ENCODE results near the gene MOG. TPM values are rescaled to one million over a fixed set of nuclear protein-coding genes. Genes with fewer than 3 reads are reported as not detected.

MOG gene
- total and polyA plus RNA-seq, 2 experiments from 2014 or later, result 0.55 to 2.5 TPM

DNA sequence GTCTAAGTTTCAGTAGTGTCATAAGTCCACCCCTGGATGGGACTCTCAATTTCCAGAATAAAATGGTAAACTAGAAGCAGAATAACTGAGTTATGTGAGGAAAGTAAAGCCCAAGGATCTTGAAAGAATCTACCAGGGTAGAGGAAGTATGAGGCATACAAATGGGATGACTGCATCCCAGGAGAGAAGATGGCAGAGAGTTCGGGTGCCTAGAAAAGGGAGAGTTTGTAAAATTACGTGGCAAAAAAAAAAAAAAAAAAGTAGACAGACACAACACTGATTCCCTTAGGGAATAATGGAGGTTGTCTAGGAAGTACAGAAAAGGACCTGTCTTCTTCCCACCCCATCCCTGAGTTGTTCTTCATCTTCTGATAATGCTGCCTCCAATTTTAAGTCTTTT is 27.3 kb upstream of the MOG start:
- no peaks in the 10 kb centered on the region for H3K27me3 ChIP-seq (ENCODE audit: insufficient read depth)
- ATAC-seq (no peak), DNase-seq (ENCODE audit: low spot score) (no peak)
- Mint-ChIP-seq H3K27me3 (ENCODE audit: insufficient read depth, low read depth, poor library complexity) (peaks cover 32% of the 10 kb centered on the region), H3K36me3 (ENCODE audit: low read depth) (peaks cover 20% of the 10 kb centered on the region), H3K4me1 (peaks cover 68% of the 10 kb centered on the region), H3K4me3 (peak overlapping the region; percentile 86), H3K9me3 (no peaks in the 10 kb centered on the region), H3K27ac (no peak overlapping the region)
- peak overlapping the region; percentile 91 for H3K4me2 ChIP-seq
- TF ChIP-seq EZH2phosphoT487 (IDR thresholded peaks at IDR 0.05; ENCODE audit: unreplicated experiment) (no peak), ETS1 (IDR thresholded peaks at IDR 0.05) (no peak), STAT1 (IDR thresholded peaks at IDR 0.05; ENCODE audit: unreplicated experiment) (no peak), ZNF331 (CRISPR knock-in tag; IDR thresholded peaks at IDR 0.05; ENCODE audit: low read depth) (no peak)
- TF ChIP-seq, protein P1, sequence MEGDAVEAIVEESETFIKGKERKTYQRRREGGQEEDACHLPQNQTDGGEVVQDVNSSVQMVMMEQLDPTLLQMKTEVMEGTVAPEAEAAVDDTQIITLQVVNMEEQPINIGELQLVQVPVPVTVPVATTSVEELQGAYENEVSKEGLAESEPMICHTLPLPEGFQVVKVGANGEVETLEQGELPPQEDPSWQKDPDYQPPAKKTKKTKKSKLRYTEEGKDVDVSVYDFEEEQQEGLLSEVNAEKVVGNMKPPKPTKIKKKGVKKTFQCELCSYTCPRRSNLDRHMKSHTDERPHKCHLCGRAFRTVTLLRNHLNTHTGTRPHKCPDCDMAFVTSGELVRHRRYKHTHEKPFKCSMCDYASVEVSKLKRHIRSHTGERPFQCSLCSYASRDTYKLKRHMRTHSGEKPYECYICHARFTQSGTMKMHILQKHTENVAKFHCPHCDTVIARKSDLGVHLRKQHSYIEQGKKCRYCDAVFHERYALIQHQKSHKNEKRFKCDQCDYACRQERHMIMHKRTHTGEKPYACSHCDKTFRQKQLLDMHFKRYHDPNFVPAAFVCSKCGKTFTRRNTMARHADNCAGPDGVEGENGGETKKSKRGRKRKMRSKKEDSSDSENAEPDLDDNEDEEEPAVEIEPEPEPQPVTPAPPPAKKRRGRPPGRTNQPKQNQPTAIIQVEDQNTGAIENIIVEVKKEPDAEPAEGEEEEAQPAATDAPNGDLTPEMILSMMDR (conservative IDR thresholded peaks at IDR 0.05; ENCODE audit: low read depth in 2 of 2), result no peak
- TF ChIP-seq, protein P2, sequence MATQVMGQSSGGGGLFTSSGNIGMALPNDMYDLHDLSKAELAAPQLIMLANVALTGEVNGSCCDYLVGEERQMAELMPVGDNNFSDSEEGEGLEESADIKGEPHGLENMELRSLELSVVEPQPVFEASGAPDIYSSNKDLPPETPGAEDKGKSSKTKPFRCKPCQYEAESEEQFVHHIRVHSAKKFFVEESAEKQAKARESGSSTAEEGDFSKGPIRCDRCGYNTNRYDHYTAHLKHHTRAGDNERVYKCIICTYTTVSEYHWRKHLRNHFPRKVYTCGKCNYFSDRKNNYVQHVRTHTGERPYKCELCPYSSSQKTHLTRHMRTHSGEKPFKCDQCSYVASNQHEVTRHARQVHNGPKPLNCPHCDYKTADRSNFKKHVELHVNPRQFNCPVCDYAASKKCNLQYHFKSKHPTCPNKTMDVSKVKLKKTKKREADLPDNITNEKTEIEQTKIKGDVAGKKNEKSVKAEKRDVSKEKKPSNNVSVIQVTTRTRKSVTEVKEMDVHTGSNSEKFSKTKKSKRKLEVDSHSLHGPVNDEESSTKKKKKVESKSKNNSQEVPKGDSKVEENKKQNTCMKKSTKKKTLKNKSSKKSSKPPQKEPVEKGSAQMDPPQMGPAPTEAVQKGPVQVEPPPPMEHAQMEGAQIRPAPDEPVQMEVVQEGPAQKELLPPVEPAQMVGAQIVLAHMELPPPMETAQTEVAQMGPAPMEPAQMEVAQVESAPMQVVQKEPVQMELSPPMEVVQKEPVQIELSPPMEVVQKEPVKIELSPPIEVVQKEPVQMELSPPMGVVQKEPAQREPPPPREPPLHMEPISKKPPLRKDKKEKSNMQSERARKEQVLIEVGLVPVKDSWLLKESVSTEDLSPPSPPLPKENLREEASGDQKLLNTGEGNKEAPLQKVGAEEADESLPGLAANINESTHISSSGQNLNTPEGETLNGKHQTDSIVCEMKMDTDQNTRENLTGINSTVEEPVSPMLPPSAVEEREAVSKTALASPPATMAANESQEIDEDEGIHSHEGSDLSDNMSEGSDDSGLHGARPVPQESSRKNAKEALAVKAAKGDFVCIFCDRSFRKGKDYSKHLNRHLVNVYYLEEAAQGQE (IDR thresholded peaks at IDR 0.05; ENCODE audit: unreplicated experiment), result no peak
- H3K4me3 ChIP-seq, result peak overlapping the region; percentile 93
- H3K4me1 ChIP-seq (ENCODE audit: insufficient read depth), result peaks cover 57% of the 10 kb centered on the region
- peaks cover 69% of the 10 kb centered on the region for H3K79me2 ChIP-seq (replicated peaks; ENCODE audit: insufficient read depth)
- H3K36me3 ChIP-seq (ENCODE audit: insufficient read depth), result no peaks in the 10 kb centered on the region
- peaks cover 27% of the 10 kb centered on the region for H3F3A ChIP-seq (replicated peaks; ENCODE audit: low read depth)
- no peak overlapping the region for H2AFZ ChIP-seq
- H3K9me2 ChIP-seq (ENCODE audit: insufficient read depth), result no peaks in the 10 kb centered on the region
- H4K20me1 ChIP-seq (replicated peaks; ENCODE audit: insufficient read depth), result peaks cover 24% of the 10 kb centered on the region
- H3K27ac ChIP-seq (ENCODE audit: low read depth), result peak overlapping the region; percentile 78; the same call in 1 of the 2 replicates

- Histone ChIP-seq H3K4me1 (ENCODE audit: insufficient read depth) (peaks cover 56% of the 10 kb centered on the region), H3K36me3 (ENCODE audit: insufficient read depth) (no peaks in the 10 kb centered on the region), H3K9me2 (ENCODE audit: insufficient read depth) (no peaks in the 10 kb centered on the region), H3K79me2 (replicated peaks; ENCODE audit: insufficient read depth) (peaks cover 64% of the 10 kb centered on the region), H2AFZ (no peak overlapping the region), H3K27me3 (ENCODE audit: insufficient read depth) (no peaks in the 10 kb centered on the region), H3K27ac (ENCODE audit: low read depth) (no peak overlapping the region), H3K4me3 (peak overlapping the region; percentile 93), H4K20me1 (replicated peaks; ENCODE audit: insufficient read depth) (peaks cover 24% of the 10 kb centered on the region), H3K4me2 (peak overlapping the region; percentile 91), H3F3A (replicated peaks; ENCODE audit: low read depth) (peaks cover 27% of the 10 kb centered on the region)
- Mint-ChIP-seq H3K27me3 (ENCODE audit: insufficient read depth, low read depth, poor library complexity) (peaks cover 26% of the 10 kb centered on the region), H3K36me3 (ENCODE audit: low read depth) (peaks cover 19% of the 10 kb centered on the region), H3K4me3 (peak overlapping the region; percentile 86), H3K4me1 (peaks cover 63% of the 10 kb centered on the region), H3K27ac (no peak overlapping the region), H3K9me3 (no peaks in the 10 kb centered on the region)
- ATAC-seq (no peak), DNase-seq (ENCODE audit: low spot score) (no peak)
- TF ChIP-seq POLR2AphosphoS5 (IDR thresholded peaks at IDR 0.05; ENCODE audit: low read depth) (no peak), ZNF331 (CRISPR knock-in tag; IDR thresholded peaks at IDR 0.05; ENCODE audit: low read depth) (no peak), EZH2 (IDR thresholded peaks at IDR 0.05; ENCODE audit: low read depth, unreplicated experiment) (no peak), JUNB (IDR thresholded peaks at IDR 0.05; ENCODE audit: unreplicated experiment) (no peak)
- TF ChIP-seq, protein P3, sequence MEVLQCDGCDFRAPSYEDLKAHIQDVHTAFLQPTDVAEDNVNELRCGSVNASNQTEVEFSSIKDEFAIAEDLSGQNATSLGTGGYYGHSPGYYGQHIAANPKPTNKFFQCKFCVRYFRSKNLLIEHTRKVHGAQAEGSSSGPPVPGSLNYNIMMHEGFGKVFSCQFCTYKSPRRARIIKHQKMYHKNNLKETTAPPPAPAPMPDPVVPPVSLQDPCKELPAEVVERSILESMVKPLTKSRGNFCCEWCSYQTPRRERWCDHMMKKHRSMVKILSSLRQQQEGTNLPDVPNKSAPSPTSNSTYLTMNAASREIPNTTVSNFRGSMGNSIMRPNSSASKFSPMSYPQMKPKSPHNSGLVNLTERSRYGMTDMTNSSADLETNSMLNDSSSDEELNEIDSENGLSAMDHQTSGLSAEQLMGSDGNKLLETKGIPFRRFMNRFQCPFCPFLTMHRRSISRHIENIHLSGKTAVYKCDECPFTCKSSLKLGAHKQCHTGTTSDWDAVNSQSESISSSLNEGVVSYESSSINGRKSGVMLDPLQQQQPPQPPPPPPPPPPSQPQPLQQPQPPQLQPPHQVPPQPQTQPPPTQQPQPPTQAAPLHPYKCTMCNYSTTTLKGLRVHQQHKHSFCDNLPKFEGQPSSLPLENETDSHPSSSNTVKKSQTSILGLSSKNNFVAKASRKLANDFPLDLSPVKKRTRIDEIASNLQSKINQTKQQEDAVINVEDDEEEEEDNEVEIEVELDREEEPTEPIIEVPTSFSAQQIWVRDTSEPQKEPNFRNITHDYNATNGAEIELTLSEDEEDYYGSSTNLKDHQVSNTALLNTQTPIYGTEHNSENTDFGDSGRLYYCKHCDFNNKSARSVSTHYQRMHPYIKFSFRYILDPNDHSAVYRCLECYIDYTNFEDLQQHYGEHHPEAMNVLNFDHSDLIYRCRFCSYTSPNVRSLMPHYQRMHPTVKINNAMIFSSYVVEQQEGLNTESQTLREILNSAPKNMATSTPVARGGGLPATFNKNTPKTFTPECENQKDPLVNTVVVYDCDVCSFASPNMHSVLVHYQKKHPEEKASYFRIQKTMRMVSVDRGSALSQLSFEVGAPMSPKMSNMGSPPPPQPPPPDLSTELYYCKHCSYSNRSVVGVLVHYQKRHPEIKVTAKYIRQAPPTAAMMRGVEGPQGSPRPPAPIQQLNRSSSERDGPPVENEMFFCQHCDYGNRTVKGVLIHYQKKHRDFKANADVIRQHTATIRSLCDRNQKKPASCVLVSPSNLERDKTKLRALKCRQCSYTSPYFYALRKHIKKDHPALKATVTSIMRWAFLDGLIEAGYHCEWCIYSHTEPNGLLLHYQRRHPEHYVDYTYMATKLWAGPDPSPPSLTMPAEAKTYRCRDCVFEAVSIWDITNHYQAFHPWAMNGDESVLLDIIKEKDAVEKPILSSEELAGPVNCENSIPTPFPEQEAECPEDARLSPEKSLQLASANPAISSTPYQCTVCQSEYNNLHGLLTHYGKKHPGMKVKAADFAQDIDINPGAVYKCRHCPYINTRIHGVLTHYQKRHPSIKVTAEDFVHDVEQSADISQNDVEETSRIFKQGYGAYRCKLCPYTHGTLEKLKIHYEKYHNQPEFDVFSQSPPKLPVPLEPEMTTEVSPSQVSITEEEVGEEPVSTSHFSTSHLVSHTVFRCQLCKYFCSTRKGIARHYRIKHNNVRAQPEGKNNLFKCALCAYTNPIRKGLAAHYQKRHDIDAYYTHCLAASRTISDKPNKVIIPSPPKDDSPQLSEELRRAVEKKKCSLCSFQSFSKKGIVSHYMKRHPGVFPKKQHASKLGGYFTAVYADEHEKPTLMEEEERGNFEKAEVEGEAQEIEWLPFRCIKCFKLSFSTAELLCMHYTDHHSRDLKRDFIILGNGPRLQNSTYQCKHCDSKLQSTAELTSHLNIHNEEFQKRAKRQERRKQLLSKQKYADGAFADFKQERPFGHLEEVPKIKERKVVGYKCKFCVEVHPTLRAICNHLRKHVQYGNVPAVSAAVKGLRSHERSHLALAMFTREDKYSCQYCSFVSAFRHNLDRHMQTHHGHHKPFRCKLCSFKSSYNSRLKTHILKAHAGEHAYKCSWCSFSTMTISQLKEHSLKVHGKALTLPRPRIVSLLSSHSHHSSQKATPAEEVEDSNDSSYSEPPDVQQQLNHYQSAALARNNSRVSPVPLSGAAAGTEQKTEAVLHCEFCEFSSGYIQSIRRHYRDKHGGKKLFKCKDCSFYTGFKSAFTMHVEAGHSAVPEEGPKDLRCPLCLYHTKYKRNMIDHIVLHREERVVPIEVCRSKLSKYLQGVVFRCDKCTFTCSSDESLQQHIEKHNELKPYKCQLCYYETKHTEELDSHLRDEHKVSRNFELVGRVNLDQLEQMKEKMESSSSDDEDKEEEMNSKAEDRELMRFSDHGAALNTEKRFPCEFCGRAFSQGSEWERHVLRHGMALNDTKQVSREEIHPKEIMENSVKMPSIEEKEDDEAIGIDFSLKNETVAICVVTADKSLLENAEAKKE (CRISPR knock-in tag; IDR thresholded peaks at IDR 0.05), result no peak
Measured at GRCh38 chr6:29630315-29630714, 26.6 kb upstream of the MOG start.
